H9 (cell line): ENCODE results near the gene TRIP10. TPM values are rescaled to one million over a fixed set of nuclear protein-coding genes. Genes with fewer than 3 reads are reported as not detected.

Experiments
- DNase-seq: peaks from one replicate; pipeline ENCODE4 v3.0.0-alpha.2; 2017
- H2AFZ ChIP-seq: one replicate; pipeline ENCODE4 v1.6.1; 2013; ENCODE audit warnings: mild to moderate bottlenecking, low read length, control low read depth, moderate library complexity
- H2AK5ac ChIP-seq: 2 replicates; pipeline ENCODE4 v1.6.1; 2013; ENCODE audit warnings: low read length, control low read depth, mixed read lengths; ENCODE audit not compliant: insufficient read length
- H2BK120ac ChIP-seq: one replicate; pipeline ENCODE4 v1.6.1; 2013; ENCODE audit warnings: low read depth, mild to moderate bottlenecking, low read length, control low read depth, inconsistent platforms; ENCODE audit not compliant: poor library complexity, severe bottlenecking
- H2BK12ac ChIP-seq: 2 replicates; pipeline ENCODE4 v1.6.1; 2013; ENCODE audit warnings: low read length, control low read depth, mixed read lengths, low read depth; ENCODE audit not compliant: insufficient read length
- H2BK15ac ChIP-seq: 2 replicates; pipeline ENCODE4 v1.6.1; 2013; ENCODE audit warnings: low read depth, low read length, control low read depth
- H2BK20ac ChIP-seq: one replicate; pipeline ENCODE4 v1.6.1; 2013; ENCODE audit warnings: low read depth, mild to moderate bottlenecking, low read length, control low read depth, inconsistent platforms; ENCODE audit not compliant: poor library complexity, severe bottlenecking
- H2BK5ac ChIP-seq: 2 replicates; pipeline ENCODE4 v1.6.1; 2013; ENCODE audit warnings: low read length, control low read depth, mixed read lengths; ENCODE audit not compliant: insufficient read length
- H3K14ac ChIP-seq: 2 replicates; pipeline ENCODE4 v1.6.1; 2013; ENCODE audit warnings: low read length, control low read depth; ENCODE audit not compliant: insufficient read depth
- H3K18ac ChIP-seq: 2 replicates; pipeline ENCODE4 v1.6.1; 2013; ENCODE audit warnings: low read depth, mild to moderate bottlenecking, mixed read lengths, low read length, control low read depth; ENCODE audit not compliant: insufficient read length
- H3K23ac ChIP-seq: 2 replicates; pipeline ENCODE4 v1.6.1; 2013; ENCODE audit warnings: low read length, control low read depth, mixed read lengths, low read depth; ENCODE audit not compliant: insufficient read length
- H3K23me2 ChIP-seq: 2 replicates; pipeline ENCODE4 v1.6.1; 2013; ENCODE audit warnings: low read depth, mild to moderate bottlenecking, mixed read lengths, low read length, control low read depth; ENCODE audit not compliant: insufficient read length, poor library complexity, severe bottlenecking
- H3K27ac ChIP-seq: 2 replicates; pipeline ENCODE4 v1.5.1; 2013; ENCODE audit warnings: low read length, control low read depth, mixed read lengths, low read depth; ENCODE audit not compliant: insufficient read length
- H3K27me3 ChIP-seq: 2 replicates; pipeline ENCODE4 v1.6.1; 2013; ENCODE audit warnings: low read length, control low read depth, inconsistent platforms; ENCODE audit not compliant: insufficient read depth
- H3K4ac ChIP-seq: 2 replicates; pipeline ENCODE4 v1.6.1; 2013; ENCODE audit warnings: low read depth, mild to moderate bottlenecking, control low read depth, inconsistent platforms, low read length, moderate library complexity
- H3K4me1 ChIP-seq: 2 replicates; pipeline ENCODE4 v1.6.1; 2013; ENCODE audit warnings: low read length, control low read depth, inconsistent platforms; ENCODE audit not compliant: insufficient read depth
- H3K4me2 ChIP-seq: 2 replicates; pipeline ENCODE4 v1.6.1; 2013; ENCODE audit warnings: low read length, control low read depth, mixed read lengths; ENCODE audit not compliant: insufficient read length, insufficient read depth
- H3K56ac ChIP-seq: 2 replicates; pipeline ENCODE4 v1.6.1; 2013; ENCODE audit warnings: low read depth, mild to moderate bottlenecking, mixed read lengths, low read length, control low read depth; ENCODE audit not compliant: insufficient read length
- H3K79me1 ChIP-seq: 2 replicates; pipeline ENCODE4 v1.6.1; 2013; ENCODE audit warnings: low read depth, mild to moderate bottlenecking, moderate library complexity, low read length, control low read depth, inconsistent platforms; ENCODE audit not compliant: insufficient read depth, poor library complexity, severe bottlenecking
- H3K79me2 ChIP-seq: 2 replicates; pipeline ENCODE4 v1.6.1; 2013; ENCODE audit warnings: low read length, control low read depth, inconsistent platforms; ENCODE audit not compliant: insufficient read depth
- H3K9ac ChIP-seq: 2 replicates; pipeline ENCODE4 v1.6.1; 2013; ENCODE audit warnings: low read length, control low read depth, mixed read lengths; ENCODE audit not compliant: insufficient read length; ENCODE audit errors: extremely low read depth
- H3K9me3 ChIP-seq: one replicate; pipeline ENCODE4 v1.6.1; 2013; ENCODE audit warnings: low read depth, low read length, inconsistent platforms; ENCODE audit not compliant: control insufficient read depth
- H3T11ph ChIP-seq: one replicate; pipeline ENCODE4 v1.6.1; 2013; ENCODE audit warnings: mild to moderate bottlenecking, low read length, control low read depth, inconsistent platforms
- H4K20me1 ChIP-seq: one replicate; pipeline ENCODE4 v1.6.1; 2013; ENCODE audit not compliant: control insufficient read depth, insufficient read length, insufficient read depth
- H4K5ac ChIP-seq: 2 replicates; pipeline ENCODE4 v1.6.1; 2013; ENCODE audit warnings: low read depth, mild to moderate bottlenecking, mixed read lengths, low read length, control low read depth; ENCODE audit not compliant: insufficient read length
- H4K8ac ChIP-seq: replicated peaks from 2 replicates; pipeline ENCODE4 v1.6.1; 2013; ENCODE audit warnings: low read length, control low read depth, mixed read lengths, low read depth; ENCODE audit not compliant: insufficient read length
- H4K91ac ChIP-seq: 2 replicates; pipeline ENCODE4 v1.6.1; 2013; ENCODE audit warnings: low read depth, mild to moderate bottlenecking, moderate library complexity, mixed read lengths, low read length, control low read depth; ENCODE audit not compliant: insufficient read length
- H3K27ac Mint-ChIP-seq, 3 experiments: 2 replicates in 2 of 3; 3 replicates in 1 of 3; pipeline ENCODE4 v1.8.0; 2020 to 2021; ENCODE audit warnings: mixed read lengths in 3 of 3, mild to moderate bottlenecking in 1 of 3, moderate library complexity in 1 of 3
- H3K27me3 Mint-ChIP-seq: 2 replicates; pipeline ENCODE4 v1.8.0; 2021; ENCODE audit warnings: low read depth, mild to moderate bottlenecking, moderate library complexity, mixed read lengths
- H3K36me3 Mint-ChIP-seq, 3 experiments: 2 replicates in 2 of 3; 3 replicates in 1 of 3; pipeline ENCODE4 v1.8.0; 2020 to 2021; ENCODE audit warnings: low read depth in 3 of 3, mixed read lengths in 3 of 3; ENCODE audit not compliant: insufficient read depth in 1 of 3
- H3K4me1 Mint-ChIP-seq, 2 experiments: 2 replicates each; pipeline ENCODE4 v1.8.0; 2020; ENCODE audit warnings: mixed read lengths in 2 of 2
- H3K4me3 Mint-ChIP-seq, 2 experiments: 2 replicates in 1 of 2; 3 replicates in 1 of 2; pipeline ENCODE4 v1.8.0; 2020 to 2021; ENCODE audit warnings: mild to moderate bottlenecking in 2 of 2, mixed read lengths in 2 of 2, moderate library complexity in 1 of 2
- H3K9me3 Mint-ChIP-seq, 2 experiments: 2 replicates in 1 of 2; 3 replicates in 1 of 2; pipeline ENCODE4 v1.8.0; 2020; ENCODE audit warnings: mild to moderate bottlenecking in 2 of 2, mixed read lengths in 2 of 2, moderate library complexity in 1 of 2
- CTCF ChIP-seq: fragments of 200-600 bp; sonication (generic); conservative IDR thresholded peaks from 3 replicates; pipeline ENCODE4 v1.8.0; 2021; ENCODE audit warnings: antibody characterized with exemption, mild to moderate bottlenecking
- WGBS: extraction: QIAGEN DNeasy Blood & Tissue Kit; methylation state at CpG from one replicate; pipeline ENCODE4 v1.1.7; 2013; ENCODE audit warnings: missing lambda C conversion rate, low lambda C conversion rate, mixed read lengths; ENCODE audit not compliant: insufficient read length; ENCODE audit errors: extremely low coverage; 5-methylcytosine and 5-hydroxymethylcytosine counted together
- total RNA-seq: library from RNA; stranded (reverse); gene quantifications from 2 replicates; pipeline ENCODE4 v1.2.1, GENCODE V29; 2021

Gene TRIP10
- total RNA-seq, 1 experiment from 2014 or later, result 56.4 TPM

GRCh38 chr19:6690160-6690885 is 49.2 kb upstream of the TRIP10 start:
- no peak overlapping the region for H3K4ac ChIP-seq
- Mint-ChIP-seq H3K9me3 (peaks cover 2 to 65% of the 10 kb centered on the region in 2 experiments; a peak in 4 of 5 replicates), H3K27ac (no peak overlapping the region; a peak in 1 of 7 replicates), H3K36me3 (peaks cover 0 to 9% (median 0%) of the 10 kb centered on the region in 3 experiments; a peak in 5 of 7 replicates), H3K4me1 (peaks cover 3% of the 10 kb centered on the region in 2 experiments; a peak in 1 of 4 replicates), H3K27me3 (no peaks in the 10 kb centered on the region; the same call in none of the 2 replicates), H3K4me3 (no peak overlapping the region)
- no peak overlapping the region for H4K91ac ChIP-seq
- H3K18ac ChIP-seq, result no peak overlapping the region
- no peak overlapping the region for H3T11ph ChIP-seq
- H2BK12ac ChIP-seq, result no peak overlapping the region
- H3K79me1 ChIP-seq, result no peaks in the 10 kb centered on the region
- H3K4me2 ChIP-seq, result no peak overlapping the region
- DNase-seq, result no peak
- H4K5ac ChIP-seq, result no peak overlapping the region
- no peaks in the 10 kb centered on the region for H4K20me1 ChIP-seq
- H3K14ac ChIP-seq, result no peak overlapping the region
- H2BK15ac ChIP-seq, result no peak overlapping the region
- peak overlapping the region; percentile 80 for H2BK120ac ChIP-seq
- H3K27me3 ChIP-seq, result no peaks in the 10 kb centered on the region; the same call in 1 of the 2 replicates
- H4K8ac ChIP-seq, result no peak overlapping the region
- H3K27ac ChIP-seq, result no peak overlapping the region
- no peaks in the 10 kb centered on the region for H3K23me2 ChIP-seq
- no peaks in the 10 kb centered on the region for H3K79me2 ChIP-seq
- TF ChIP-seq CTCF, result no peak
- H2AFZ ChIP-seq, result no peak overlapping the region
- no peak overlapping the region for H2BK20ac ChIP-seq
- H2AK5ac ChIP-seq, result no peak overlapping the region
- H3K9ac ChIP-seq, result no peak overlapping the region
- no peaks in the 10 kb centered on the region for H3K4me1 ChIP-seq
- no peak overlapping the region for H2BK5ac ChIP-seq
- H3K9me3 ChIP-seq, result no peaks in the 10 kb centered on the region
- peak overlapping the region; percentile 58 for H3K56ac ChIP-seq
- no CpG with 5 or more reads among the region's 11 CpGs for WGBS
- no peak overlapping the region for H3K23ac ChIP-seq
